ENCODE measurements around the gene MGP.

Gene MGP

GRCh38 chr12:14903386-14904098, 17.9 kb upstream of the MGP start:
- DNase-seq (ENCODE audit: extremely low read depth in 1 of 2, low read depth in 1 of 2), result no peak

DNA sequence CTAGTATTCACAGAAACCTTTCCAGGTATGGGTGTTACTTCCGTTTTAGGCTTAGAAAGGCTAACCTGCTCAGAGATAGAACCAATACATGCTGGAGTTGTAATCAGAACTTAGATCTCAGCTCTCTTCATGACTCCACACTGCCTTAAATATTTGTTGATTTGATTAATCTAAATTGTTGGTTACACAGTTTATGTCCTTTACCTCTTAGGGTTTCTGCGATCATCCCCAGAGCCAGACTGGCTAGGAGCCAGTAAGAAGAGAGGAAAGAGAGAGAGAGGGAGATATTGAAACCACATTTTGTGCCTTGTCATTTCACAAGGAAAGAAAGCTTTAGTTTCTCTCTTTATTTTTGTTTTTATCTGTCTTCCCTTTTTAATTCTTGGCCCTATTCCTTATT, 16.8 kb upstream of the MGP start:
- no peak for DNase-seq (ENCODE audit: extremely low read depth in 1 of 2, low read depth in 1 of 2)

GRCh38 chr12:14901228-14901562, 15.5 kb upstream of the MGP start:
- DNase-seq (ENCODE audit: extremely low read depth in 1 of 2, low read depth in 1 of 2), result no peak

DNA sequence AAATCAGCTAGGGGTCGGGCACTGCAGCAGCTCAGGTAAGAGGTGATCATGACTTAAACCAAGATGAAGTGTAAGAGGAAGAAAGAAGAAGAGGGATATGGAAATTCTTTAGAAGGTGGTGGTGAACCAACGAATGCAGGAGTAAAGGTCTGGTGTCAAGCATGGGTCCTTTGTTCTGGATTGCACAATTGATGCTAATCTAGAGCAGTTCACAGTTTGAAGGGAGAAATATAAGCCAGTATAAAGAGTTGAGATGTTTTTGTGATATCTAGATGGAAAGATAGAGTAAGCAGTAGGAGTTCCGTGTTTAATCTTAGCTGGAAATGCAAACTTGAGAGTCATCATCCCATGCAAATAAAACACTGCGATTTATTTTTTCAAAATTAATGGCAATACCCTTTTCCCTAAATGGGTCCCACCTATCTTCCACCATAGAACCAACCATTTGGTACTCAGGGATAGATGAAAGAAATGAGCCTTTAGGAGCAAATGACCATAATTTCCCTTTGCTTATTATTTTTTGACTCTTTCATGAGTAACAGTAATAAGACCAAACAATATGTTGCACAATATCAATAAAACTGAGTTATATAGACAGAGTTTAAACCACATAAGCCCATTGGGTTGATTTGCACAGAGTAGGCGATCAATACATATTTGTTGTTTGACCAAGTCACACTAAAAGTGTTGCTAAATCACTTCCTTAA, 15.0 kb upstream of the MGP start:
- no peak for DNase-seq (ENCODE audit: extremely low read depth in 1 of 2, low read depth in 1 of 2)

GRCh38 chr12:14896521-14897169, 11.0 kb upstream of the MGP start:
- DNase-seq (ENCODE audit: extremely low read depth in 1 of 2, low read depth in 1 of 2), result no peak

DNA sequence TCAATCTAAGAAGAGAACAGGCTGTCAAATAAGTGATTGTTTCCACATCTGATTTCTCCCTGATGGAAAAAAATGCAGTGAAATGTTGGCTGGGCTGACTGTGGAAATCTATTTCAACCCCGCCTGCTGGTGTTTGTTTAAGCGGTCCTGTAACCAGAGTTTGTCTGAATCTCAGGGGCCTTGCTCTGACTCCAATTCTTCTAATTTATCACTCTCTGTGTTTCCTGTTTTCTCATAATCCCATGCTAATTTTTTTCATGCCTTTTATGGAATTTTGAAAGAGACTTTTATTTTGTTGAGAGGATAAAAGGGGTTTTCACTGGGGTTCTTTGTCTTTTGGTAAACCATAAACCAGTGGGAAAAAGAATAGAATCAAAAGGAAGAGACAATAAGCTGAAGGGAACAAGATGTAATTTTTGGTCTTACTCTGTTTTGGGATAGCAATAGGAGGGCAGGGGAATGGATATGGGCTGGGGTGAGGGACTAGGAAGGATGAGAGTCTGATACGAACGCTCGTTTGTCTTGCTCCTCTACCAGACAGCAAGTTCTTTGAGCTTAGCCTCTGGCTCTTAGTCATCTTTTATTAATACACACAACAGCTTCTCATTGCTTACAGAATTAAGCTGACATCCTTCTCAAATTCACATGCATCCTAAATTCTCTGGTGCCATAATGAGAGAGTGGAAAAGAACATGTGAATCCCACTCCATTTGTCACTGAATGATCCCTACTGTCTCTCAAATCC, 8.0 kb upstream of the MGP start:
- no peak for DNase-seq (ENCODE audit: extremely low read depth in 1 of 2, low read depth in 1 of 2)

DNA sequence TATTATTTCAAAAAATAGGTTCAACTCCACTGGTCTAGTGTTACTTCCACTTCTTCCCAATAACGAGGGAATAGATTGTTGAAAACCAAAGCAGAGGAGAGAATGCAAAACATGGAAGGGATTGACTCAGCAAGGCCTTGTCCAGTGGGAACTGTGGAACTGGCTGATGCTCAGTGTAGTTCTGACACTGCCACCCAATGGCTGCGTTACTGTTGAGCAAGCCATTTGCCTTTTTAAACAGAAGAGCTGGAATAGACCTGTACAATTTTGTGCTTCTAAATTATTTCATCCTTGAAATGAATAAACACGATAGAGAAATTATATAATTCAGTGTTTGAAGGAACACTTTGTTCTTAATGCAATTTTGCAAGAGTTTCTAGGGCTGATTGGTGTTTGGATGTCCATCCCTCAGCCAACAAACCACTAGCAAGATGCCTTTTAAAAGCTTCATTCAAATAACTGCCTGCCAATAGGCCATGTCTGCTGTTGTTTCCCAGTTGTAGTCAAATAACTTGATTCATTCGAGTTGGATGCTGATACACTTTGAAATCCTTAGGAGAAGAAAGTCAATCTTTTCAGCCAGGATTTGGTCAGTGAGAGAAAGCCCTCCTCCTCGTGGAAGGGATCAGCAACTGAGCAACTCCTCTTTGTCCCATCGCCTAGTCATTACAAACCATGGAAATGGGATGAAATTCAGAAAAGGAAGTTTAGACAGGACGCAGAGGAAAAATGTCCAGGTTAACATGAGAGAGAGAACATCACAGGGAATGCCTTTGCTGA, 7.3 kb upstream of the MGP start:
- no peak for DNase-seq (ENCODE audit: extremely low read depth in 1 of 2, low read depth in 1 of 2)

DNA sequence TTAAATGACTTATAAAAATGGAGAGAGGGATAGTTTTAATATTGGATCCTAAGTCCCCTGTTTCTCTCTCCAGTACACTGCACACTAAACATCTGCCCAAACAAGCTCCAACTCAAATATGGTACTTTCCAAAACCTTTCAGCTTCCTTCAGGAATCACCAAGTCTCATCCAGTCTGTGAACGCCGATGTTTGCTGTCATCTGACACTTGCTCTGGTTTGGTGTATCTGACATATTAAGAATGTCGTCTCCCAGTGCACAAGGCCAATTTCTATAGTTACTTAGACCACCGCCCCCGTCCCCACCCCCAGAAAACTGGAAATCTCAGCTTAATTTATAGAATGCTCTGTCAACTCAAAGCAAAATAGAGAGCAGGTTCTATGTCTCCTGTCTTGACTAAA, 5.0 kb upstream of the MGP start:
- DNase-seq (ENCODE audit: extremely low read depth in 1 of 2, low read depth in 1 of 2), result no peak

GRCh38 chr12:14886271-14886670, 617 bp upstream of the MGP start:
- no peak for DNase-seq (ENCODE audit: extremely low read depth in 1 of 2, low read depth in 1 of 2)

GRCh38 chr12:14884458-14884878, 1.2 kb downstream of the MGP start:
- peak; percentile 45 to 61 for DNase-seq (ENCODE audit: extremely low read depth in 1 of 2, low read depth in 1 of 2)

- no peak for DNase-seq (ENCODE audit: extremely low read depth in 1 of 2, low read depth in 1 of 2)
Observed at GRCh38 chr12:14883686-14884085, 2.0 kb downstream of the MGP start.

DNA sequence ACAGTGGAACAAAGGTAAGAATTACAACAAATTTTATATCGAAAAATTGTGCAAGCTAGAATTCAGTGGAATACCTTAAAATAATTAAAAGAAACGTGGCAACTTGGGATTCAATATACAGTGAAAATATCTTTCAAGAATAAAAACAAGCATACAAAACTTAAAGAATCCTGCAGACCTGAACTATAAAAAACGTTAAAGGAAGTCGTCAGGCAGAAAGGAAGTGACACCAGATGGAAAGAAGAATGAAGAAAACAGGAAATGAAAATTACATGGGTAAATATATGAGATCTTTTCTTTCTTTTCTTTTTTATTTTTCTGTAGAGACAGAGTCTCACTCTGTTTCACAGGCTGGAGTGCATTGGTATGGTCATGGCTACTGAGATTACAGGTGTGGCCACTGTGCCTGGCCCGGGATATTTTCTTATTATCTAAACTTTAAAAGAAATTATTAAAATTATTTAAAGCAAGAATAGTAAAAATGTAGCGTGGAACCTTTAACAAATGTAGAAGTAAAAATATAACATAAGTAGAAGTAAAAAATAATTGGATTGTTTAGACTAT, 4.7 kb downstream of the MGP start:
- no peak for DNase-seq (ENCODE audit: extremely low read depth in 1 of 2, low read depth in 1 of 2)

GRCh38 chr12:14879222-14879933, 6.3 kb downstream of the MGP start:
- no peak for DNase-seq (ENCODE audit: extremely low read depth in 1 of 2, low read depth in 1 of 2)

GRCh38 chr12:14878488-14878887, 7.2 kb downstream of the MGP start:
- no peak for DNase-seq (ENCODE audit: extremely low read depth in 1 of 2, low read depth in 1 of 2)

GRCh38 chr12:14876833-14877232, 8.8 kb downstream of the MGP start:
- DNase-seq (ENCODE audit: extremely low read depth in 1 of 2, low read depth in 1 of 2), result no peak

DNA sequence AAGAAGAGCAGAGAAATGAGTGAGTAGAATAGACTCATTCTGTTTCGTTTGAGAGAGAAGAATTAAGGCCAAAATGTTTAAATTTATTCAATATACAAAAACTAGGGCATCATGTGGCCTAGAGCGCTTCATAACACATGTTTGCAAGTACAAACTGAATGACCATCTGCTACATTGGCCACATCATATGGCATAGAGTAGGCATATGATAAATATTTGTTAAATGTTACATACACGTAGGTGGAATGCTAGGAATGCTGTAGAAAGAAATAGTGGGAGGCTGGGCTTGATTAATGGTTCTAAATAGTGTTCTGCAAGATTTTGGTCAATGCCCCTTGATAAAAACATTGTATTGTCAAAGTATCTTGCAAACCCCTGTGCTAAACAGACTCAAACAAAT, 10.8 kb downstream of the MGP start:
- DNase-seq (ENCODE audit: extremely low read depth in 1 of 2, low read depth in 1 of 2), result no peak

DNA sequence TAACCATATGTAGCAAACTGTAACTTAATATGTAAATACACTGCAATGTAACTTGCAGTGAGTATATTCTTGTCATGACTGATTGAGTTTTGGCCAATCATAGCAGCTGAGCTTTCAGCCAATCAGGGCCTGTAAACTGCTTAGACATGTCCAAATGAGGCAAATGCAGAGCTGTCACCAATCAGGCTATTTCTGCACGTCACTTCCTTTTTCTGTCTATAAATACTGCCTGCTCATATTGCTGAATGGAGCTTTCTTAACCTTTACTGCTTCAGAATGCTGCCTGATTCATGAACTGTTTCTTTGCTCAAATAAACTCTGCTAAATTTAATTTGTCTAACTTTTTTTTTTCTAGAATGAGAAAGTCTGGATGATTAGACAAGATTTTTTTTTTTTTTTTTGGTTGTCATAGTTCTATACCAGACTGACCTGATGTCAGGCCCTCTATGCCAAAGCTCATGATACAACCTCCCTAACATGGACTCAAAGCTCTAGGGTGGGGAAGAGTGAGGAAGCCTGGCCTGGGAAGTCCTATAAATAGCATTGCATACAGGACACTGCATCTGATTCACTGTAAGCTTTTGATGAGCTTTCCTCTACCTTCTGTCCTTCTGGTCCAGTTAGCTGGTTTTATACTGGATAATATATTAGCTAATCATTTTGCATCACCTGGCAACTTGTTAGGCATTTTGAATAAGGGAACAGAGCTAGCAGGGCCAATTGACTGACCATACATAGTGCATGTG, 12.0 kb downstream of the MGP start:
- no peak for DNase-seq (ENCODE audit: extremely low read depth in 1 of 2, low read depth in 1 of 2)

DNA sequence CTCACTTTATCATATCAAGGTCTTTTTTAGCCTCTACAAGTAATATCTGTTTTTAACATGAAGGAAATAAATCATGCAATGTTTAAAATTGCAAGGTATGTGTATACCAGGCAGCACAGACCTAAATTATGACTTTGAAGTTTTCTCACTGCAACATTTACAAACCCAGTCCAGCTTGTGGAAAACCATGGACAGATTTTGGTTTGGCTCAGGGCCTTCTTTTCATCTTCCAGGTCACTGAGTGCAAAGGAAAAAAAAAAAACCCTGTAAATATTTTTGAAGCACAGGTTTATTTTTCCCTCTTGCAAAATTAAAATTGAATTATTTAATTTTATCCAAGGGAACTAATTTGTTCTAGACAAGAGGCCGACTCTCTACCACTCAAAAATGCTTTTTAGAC, 13.8 kb downstream of the MGP start:
- no peak for DNase-seq (ENCODE audit: extremely low read depth in 1 of 2, low read depth in 1 of 2)

DNA sequence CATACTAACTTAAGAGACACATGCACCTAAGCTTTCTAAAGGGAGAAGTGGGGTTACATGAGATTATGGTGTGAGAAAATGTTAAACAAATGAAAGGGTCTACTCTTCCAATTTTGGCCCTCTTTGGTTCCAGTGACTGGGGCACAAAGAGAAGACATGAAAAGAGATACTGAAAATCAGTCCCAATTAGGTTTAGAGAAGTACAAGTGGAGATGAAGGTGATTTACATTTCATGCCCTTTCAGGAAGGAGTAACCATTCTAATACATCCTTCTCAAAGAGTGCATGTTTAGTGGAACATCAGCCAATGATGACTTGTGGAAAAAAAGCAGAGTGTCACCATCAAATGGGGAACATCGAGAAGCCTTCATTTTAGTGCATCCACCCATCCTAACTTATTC, 14.4 kb downstream of the MGP start:
- DNase-seq (ENCODE audit: extremely low read depth in 1 of 2, low read depth in 1 of 2), result no peak
